ENCODE data around the gene SPINK5.
"Not testable (repeated sequence)": the region's sequence is repeated elsewhere in the genome, so short reads cannot be mapped to it uniquely, and the experiment has no call there.

Gene SPINK5, protein sequence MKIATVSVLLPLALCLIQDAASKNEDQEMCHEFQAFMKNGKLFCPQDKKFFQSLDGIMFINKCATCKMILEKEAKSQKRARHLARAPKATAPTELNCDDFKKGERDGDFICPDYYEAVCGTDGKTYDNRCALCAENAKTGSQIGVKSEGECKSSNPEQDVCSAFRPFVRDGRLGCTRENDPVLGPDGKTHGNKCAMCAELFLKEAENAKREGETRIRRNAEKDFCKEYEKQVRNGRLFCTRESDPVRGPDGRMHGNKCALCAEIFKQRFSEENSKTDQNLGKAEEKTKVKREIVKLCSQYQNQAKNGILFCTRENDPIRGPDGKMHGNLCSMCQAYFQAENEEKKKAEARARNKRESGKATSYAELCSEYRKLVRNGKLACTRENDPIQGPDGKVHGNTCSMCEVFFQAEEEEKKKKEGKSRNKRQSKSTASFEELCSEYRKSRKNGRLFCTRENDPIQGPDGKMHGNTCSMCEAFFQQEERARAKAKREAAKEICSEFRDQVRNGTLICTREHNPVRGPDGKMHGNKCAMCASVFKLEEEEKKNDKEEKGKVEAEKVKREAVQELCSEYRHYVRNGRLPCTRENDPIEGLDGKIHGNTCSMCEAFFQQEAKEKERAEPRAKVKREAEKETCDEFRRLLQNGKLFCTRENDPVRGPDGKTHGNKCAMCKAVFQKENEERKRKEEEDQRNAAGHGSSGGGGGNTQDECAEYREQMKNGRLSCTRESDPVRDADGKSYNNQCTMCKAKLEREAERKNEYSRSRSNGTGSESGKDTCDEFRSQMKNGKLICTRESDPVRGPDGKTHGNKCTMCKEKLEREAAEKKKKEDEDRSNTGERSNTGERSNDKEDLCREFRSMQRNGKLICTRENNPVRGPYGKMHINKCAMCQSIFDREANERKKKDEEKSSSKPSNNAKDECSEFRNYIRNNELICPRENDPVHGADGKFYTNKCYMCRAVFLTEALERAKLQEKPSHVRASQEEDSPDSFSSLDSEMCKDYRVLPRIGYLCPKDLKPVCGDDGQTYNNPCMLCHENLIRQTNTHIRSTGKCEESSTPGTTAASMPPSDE

DNA sequence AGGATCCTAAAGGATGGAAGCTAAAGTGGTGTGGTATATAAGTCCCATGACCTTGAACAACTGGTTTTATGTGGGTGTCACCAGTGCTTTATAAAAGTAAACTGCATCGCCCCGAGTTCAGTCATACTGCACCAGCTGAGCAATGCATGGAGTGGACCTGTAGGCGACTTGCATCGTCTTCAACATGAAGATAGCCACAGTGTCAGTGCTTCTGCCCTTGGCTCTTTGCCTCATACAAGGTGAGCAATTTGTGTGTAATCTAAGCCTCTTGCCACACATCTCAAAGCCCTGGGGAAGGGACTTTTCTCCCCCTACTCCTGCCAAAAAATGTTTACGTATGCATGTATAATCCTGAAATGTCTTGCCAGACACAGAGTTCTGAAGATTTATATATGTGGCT lies at the start of gene SPINK5:
TSS of gene SPINK5 (plus strand) at position 120 of the 400 bp plus-strand sequence. CDS start at position 185, 65 bp downstream.
- Histone ChIP-seq H3K4me1 (ENCODE audit: insufficient read depth, low read length) (no peaks in the 10 kb centered on the region), H3K36me3 (ENCODE audit: insufficient read depth, low read length) (no peaks in the 10 kb centered on the region)

DNA sequence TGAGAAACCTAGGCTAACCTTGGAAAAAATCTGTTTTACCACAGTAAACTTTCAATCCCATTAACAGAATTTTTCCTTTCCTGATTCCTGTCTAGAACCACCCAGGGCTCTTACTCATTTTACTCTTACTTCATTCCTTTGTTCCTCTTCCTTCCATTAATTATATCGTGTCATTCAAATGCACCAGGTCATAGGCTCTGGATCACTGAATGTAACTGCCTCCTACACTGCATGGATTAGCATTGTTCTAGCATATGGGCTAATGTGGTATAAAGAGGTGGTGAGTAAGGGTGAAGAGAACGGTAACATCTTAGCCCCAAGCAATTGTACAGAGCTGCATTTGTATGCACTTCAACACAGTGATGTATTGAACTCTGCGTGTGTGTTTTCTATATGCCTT lies 49.5 kb upstream of the SPINK5 start:
- no peaks in the 10 kb centered on the region for H3K36me3 ChIP-seq (ENCODE audit: insufficient read depth, low read length)
- no peak overlapping the region for H3K9ac ChIP-seq (ENCODE audit: low read depth, low read length)
- H3K4me1 ChIP-seq (ENCODE audit: insufficient read depth, low read length): no peaks in the 10 kb centered on the region

More for the DNA sequence above, at the start of gene SPINK5:
- Histone ChIP-seq H3K9me3 (ENCODE audit: control insufficient read depth, insufficient read depth, low read length) (no peaks in the 10 kb centered on the region), H3K9ac (ENCODE audit: low read depth, low read length) (no peak within 1 kb of the TSS)

DNA sequence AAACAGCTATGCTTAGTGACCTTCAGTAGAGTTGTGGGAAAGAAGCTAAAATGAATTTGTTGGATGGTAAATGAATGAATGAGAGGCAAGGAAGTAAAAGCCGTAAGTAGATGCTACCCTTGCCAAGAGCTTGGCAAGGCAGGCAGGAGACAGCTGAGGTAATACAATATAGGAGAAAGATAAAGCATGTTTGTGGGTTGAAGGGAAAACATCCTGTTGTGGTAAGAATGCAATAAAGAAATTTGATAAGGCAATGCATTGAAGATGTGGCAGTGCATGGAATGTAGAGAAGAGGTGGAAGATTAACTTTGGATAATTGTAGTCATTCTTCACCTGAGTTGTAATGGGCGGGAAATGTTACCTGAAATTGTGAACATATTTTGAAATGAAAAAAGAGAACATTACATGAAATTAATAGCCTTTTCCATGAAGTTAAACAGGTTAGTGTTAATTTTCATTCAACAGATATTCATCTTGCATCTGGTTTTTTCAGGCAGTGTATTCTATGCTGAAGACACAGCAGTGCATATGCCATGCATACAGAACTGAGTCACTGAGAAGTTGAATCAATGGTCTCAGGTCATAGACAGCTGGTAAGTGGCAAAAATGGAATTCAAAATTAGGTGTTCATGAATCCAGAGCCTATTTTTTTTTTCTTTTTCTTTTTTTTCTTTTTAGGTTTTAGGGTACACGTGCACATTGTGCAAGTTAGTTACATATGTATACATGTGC lies 43.4 kb upstream of the SPINK5 start:
- H3K36me3 ChIP-seq (ENCODE audit: insufficient read depth, low read length): no peaks in the 10 kb centered on the region
- H3K9me3 ChIP-seq (ENCODE audit: control insufficient read depth, insufficient read depth, low read length): no peaks in the 10 kb centered on the region
- H3K9ac ChIP-seq (ENCODE audit: low read depth, low read length): no peak overlapping the region
- H3K4me1 ChIP-seq (ENCODE audit: insufficient read depth, low read length): no peaks in the 10 kb centered on the region

More for the DNA sequence above, 49.5 kb upstream of the SPINK5 start:
- no peaks in the 10 kb centered on the region for H3K9me3 ChIP-seq (ENCODE audit: control insufficient read depth, insufficient read depth, low read length)

DNA sequence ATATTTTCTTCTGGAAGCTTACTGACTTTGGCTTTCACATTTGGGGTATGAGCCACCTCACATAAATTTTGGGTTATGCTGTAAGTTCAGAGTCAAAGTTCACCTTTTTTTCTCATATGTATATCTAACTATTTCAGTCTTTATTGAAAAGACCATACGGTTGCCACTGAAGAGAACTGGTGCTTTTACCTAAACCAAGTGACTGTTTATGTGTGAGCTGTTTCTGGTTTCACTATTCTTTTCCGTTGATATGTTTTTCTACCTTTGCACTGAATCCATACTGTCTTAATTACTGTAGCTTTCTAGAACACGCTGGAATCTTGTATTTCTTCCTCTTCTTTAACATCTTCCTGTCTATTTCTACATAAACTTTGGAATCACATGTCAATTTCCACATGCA lies 36.3 kb upstream of the SPINK5 start:
- Histone ChIP-seq H3K9ac (ENCODE audit: low read depth, low read length) (no peak overlapping the region), H3K4me1 (ENCODE audit: insufficient read depth, low read length) (no peaks in the 10 kb centered on the region), H3K9me3 (ENCODE audit: control insufficient read depth, insufficient read depth, low read length) (no peaks in the 10 kb centered on the region), H3K36me3 (ENCODE audit: insufficient read depth, low read length) (no peaks in the 10 kb centered on the region)

DNA sequence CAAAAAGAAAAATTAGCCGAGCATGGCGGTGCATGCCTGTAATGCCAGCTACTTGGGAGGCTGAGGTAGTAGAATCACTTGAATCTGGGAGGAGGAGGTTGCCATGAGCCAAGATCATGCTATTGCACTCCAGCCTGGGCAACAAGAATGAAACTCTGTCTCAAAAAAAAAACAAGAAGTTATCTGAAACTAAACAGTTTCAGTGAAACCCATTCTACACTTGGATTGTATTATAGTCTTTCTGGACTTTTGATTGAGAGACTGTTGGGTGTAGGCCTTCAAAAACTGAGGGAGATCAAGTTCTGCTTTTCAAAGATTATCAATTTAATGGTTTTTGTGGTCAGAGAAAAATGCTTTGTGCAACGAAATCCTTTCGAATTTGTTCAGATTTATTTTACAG lies 34.6 kb upstream of the SPINK5 start:
- Histone ChIP-seq H3K36me3 (ENCODE audit: insufficient read depth, low read length) (no peaks in the 10 kb centered on the region), H3K4me1 (ENCODE audit: insufficient read depth, low read length) (no peaks in the 10 kb centered on the region), H3K9ac (ENCODE audit: low read depth, low read length) (no peak overlapping the region), H3K9me3 (ENCODE audit: control insufficient read depth, insufficient read depth, low read length) (no peaks in the 10 kb centered on the region)

DNA sequence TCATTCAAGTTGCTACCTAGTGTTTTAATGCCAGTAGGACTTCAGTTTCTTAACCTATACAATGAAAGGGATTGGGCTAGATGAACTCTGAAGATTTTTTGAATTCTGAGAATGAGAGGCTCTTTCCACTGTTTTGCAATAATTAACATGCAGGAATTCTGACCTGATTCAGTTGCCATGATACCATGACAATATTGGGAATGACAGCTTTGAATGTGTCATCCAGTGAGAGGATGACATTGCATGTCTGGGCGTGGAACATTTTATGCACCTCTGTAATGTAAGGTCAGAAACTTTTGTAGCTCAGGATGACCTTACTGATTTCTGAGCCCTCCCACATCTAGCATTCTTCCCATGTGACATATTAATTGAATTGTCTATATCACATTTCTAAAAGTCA lies 30.6 kb upstream of the SPINK5 start:
- H3K9me3 ChIP-seq (ENCODE audit: control insufficient read depth, insufficient read depth, low read length): no peaks in the 10 kb centered on the region
- no peaks in the 10 kb centered on the region for H3K4me1 ChIP-seq (ENCODE audit: insufficient read depth, low read length)
- no peak overlapping the region for H3K9ac ChIP-seq (ENCODE audit: low read depth, low read length)
- H3K36me3 ChIP-seq (ENCODE audit: insufficient read depth, low read length): no peaks in the 10 kb centered on the region

DNA sequence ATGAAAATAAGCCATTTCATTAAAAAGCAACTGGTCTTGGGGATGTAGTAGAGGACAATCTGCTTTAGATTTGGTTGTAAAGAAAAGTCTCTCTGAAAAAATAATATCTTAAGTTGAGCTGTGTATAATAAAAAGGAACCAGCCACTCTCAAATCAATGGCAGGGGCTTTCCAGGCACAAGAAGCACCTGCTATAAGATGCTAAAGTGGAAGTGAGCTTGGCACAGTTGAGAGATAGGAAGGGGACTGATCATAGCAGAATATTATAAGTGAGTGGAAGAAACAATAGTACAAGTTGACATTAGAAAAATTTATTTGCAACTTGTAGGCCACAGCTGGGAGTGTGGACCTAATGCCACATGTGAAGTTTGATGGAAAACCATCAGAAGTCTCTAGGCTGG lies 28.1 kb upstream of the SPINK5 start:
- Histone ChIP-seq H3K9ac (ENCODE audit: low read depth, low read length) (no peak overlapping the region), H3K36me3 (ENCODE audit: insufficient read depth, low read length) (no peaks in the 10 kb centered on the region), H3K4me1 (ENCODE audit: insufficient read depth, low read length) (no peaks in the 10 kb centered on the region), H3K9me3 (ENCODE audit: control insufficient read depth, insufficient read depth, low read length) (no peaks in the 10 kb centered on the region)

DNA sequence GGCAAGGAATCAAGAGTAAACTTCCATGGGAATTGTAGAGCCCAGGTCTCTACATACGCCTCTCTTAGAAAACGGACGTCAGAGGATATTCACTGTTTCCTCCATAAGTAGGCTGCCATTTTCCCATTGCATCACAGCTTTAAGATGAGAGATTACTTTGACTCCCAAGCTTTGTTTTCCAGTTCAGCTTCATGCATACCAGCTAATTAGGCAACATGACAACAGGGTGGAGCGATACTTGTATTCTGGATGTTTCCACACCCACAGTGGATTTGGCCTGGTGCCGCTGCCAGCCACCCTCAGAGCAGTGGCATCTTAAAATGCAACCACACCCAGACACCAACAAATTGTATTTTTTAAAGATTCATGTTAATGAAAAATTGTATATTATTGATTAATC lies 20.9 kb upstream of the SPINK5 start:
- Histone ChIP-seq H3K9ac (ENCODE audit: low read depth, low read length) (no peak overlapping the region), H3K9me3 (ENCODE audit: control insufficient read depth, insufficient read depth, low read length) (no peaks in the 10 kb centered on the region), H3K4me1 (ENCODE audit: insufficient read depth, low read length) (no peaks in the 10 kb centered on the region), H3K36me3 (ENCODE audit: insufficient read depth, low read length) (no peaks in the 10 kb centered on the region)

DNA sequence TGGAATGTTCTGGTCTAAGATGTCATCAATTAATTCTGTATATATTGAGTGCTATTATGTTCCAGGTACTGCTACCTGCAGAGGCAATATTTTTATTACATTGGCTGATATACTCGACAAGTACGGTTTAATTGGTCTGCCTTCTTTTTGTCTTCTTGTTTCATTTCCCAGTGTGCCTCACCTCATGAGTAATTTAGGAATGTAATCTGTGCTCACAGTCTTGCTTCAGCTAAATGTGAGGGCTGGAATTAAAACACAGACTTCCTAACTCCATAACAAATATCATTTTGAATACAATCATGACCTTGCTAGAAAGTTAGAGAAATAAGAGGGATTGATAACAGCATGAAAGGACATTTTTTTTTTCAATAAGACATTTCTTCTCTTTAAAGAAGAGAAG lies 20.1 kb upstream of the SPINK5 start:
- Histone ChIP-seq H3K9ac (ENCODE audit: low read depth, low read length) (no peak overlapping the region), H3K4me1 (ENCODE audit: insufficient read depth, low read length) (no peaks in the 10 kb centered on the region)

DNA sequence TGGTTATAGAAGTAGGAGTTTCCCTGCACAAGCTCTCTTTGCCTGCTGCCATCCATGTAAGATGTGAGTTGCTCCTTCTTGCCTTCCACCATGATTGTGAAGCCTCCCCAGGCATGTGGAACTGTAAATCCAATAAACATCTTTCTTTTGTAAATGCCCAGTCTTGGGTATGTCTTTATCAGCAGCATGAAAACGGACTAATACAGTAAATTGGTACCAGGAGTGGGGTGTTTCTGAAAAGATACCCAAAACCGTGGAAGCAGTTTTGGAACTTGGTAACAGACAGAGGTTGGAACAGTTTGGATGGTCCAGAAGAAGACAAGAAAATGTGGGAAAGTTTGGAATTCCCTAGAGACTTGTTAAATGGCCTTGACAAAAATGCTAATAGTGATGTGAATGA lies 8.6 kb upstream of the SPINK5 start:
- peaks cover 36% of the 10 kb centered on the region for H3K9me3 ChIP-seq (ENCODE audit: control insufficient read depth, insufficient read depth, low read length)
- not testable (repeated sequence) for H3K36me3 ChIP-seq (ENCODE audit: insufficient read depth, low read length); H3K4me1 ChIP-seq (ENCODE audit: insufficient read depth, low read length); H3K9ac ChIP-seq (ENCODE audit: low read depth, low read length)

More for the DNA sequence above, 20.1 kb upstream of the SPINK5 start:
- Histone ChIP-seq H3K9me3 (ENCODE audit: control insufficient read depth, insufficient read depth, low read length) (no peaks in the 10 kb centered on the region), H3K36me3 (ENCODE audit: insufficient read depth, low read length) (no peaks in the 10 kb centered on the region)

DNA sequence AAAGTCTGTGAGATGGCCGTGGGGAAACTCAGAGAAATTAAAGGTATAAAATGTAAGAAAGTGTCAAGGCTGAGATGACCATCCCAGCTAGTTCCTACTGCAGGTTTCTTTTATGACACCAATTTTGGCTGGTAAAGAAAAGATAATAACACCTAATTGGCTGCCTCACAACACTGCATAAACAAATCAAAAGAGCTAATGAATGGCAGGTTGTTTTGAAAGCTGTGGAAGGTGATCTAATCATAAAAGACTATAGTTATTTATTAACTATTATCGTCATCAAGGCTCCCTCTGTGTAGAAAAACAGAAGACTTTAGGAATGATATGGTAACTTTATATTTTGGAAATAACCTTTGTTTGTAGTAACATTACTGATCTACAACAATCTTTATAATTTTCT lies 3.5 kb upstream of the SPINK5 start:
- no peak overlapping the region for H3K9ac ChIP-seq (ENCODE audit: low read depth, low read length)
- H3K36me3 ChIP-seq (ENCODE audit: insufficient read depth, low read length): no peaks in the 10 kb centered on the region
- H3K9me3 ChIP-seq (ENCODE audit: control insufficient read depth, insufficient read depth, low read length): peaks cover 24% of the 10 kb centered on the region
- no peaks in the 10 kb centered on the region for H3K4me1 ChIP-seq (ENCODE audit: insufficient read depth, low read length)

DNA sequence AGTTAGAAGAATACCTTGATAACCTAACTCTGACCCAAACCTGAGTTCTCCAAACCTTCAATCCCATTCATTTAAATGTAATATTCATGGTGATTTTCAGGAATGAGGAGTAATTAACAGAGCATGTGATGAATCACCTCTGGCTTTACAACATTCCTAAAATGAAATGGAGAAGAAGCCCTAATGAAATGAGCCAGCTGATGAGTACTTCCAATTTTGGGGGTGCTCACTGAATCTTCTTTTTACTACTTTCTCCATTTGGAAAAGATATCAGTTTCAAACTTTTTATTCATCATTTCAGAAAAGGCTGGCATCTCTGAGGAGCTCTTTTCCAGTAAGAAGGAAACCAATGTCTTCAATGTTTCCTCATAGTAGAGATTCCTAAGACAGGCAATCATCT lies 2.9 kb upstream of the SPINK5 start:
- no peak overlapping the region for H3K9ac ChIP-seq (ENCODE audit: low read depth, low read length)
- no peaks in the 10 kb centered on the region for H3K36me3 ChIP-seq (ENCODE audit: insufficient read depth, low read length)
- peaks cover 18% of the 10 kb centered on the region for H3K9me3 ChIP-seq (ENCODE audit: control insufficient read depth, insufficient read depth, low read length)
- H3K4me1 ChIP-seq (ENCODE audit: insufficient read depth, low read length): no peaks in the 10 kb centered on the region

DNA sequence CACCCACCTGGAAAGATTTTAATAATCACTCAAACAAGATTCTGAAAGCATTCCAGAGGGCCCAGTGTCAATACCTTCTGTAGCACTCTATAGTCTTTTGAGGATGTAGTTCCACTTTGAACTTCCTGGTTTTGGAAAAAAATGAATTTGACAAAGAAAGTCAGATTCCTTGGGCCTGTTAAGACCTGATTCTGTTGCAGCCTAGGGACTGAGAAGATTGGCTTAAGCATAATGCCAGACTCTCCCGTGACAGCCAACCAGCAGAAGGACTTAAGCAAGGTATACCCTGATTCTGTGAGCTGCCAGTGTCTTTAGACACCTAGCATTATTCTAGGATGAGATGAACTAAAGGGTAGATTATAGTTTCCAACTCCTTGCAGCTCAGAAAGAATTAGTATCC lies 6.8 kb downstream of the SPINK5 start:
- H3K9me3 ChIP-seq (ENCODE audit: control insufficient read depth, insufficient read depth, low read length): no peaks in the 10 kb centered on the region; the same call in 1 of the 2 replicates
- H3K9ac ChIP-seq (ENCODE audit: low read depth, low read length): no peak overlapping the region
- peaks cover 7% of the 10 kb centered on the region; the same call in 1 of the 2 replicates for H3K4me1 ChIP-seq (ENCODE audit: insufficient read depth, low read length)
- peaks cover 4% of the 10 kb centered on the region for H3K36me3 ChIP-seq (ENCODE audit: insufficient read depth, low read length)

DNA sequence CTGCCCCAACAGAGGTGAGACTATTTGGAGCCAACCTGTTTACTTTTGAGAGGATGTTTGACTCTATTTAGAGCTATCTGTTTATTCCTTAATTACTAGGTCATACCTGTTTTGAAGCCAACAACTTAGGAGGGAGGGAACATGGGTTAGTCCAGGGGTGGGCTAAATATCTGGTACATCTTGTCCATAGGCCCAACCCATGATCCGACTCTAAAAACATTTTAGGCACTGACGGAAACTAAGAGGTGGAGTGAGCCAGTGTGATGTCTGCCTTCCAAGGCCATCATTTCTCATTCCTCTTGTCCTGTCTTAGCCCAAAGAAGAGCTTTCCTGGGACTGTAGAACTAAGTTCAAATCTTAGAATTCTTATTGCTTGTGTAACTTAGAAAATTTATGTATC lies 8.4 kb downstream of the SPINK5 start:
- H3K9ac ChIP-seq (ENCODE audit: low read depth, low read length): no peak overlapping the region
- H3K36me3 ChIP-seq (ENCODE audit: insufficient read depth, low read length): peaks cover 4% of the 10 kb centered on the region
- H3K9me3 ChIP-seq (ENCODE audit: control insufficient read depth, insufficient read depth, low read length): no peaks in the 10 kb centered on the region; the same call in 1 of the 2 replicates
- peaks cover 7% of the 10 kb centered on the region; the same call in 1 of the 2 replicates for H3K4me1 ChIP-seq (ENCODE audit: insufficient read depth, low read length)

All from ES-I3 (cell line).